ENCODE results near the gene DUSP7. TPM values are rescaled to one million over a fixed set of nuclear protein-coding genes. Genes with fewer than 3 reads are reported as not detected.

DUSP7 gene
- total and polyA plus RNA-seq, 2 donors (not counting 3 experiments of a cell fraction or from before 2014, with no cell fraction given), result 29.2 to 37.7 TPM

- H3K9me3 ChIP-seq (replicated peaks; ENCODE audit: control insufficient read depth, insufficient read depth, low read length), result no peaks in the 10 kb centered on the region
- no peak overlapping the region for H3K4me2 ChIP-seq (ENCODE audit: insufficient read depth, low read length)
- peaks cover 44% of the 10 kb centered on the region for H3K4me1 ChIP-seq (ENCODE audit: control insufficient read depth, extremely low read depth, insufficient read depth, low read length)
- H3K27ac ChIP-seq (ENCODE audit: insufficient read depth, low read depth, low read length), result no peak overlapping the region
- H3K4me3 ChIP-seq (replicated peaks in 1 of 3; ENCODE audit: insufficient read depth in 1 of 3, low read depth in 1 of 3, low read length in 3 of 3), result no peak overlapping the region
- no peaks in the 10 kb centered on the region for H3K79me2 ChIP-seq (ENCODE audit: control insufficient read depth, insufficient read depth, low read length)
- POLR2A ChIA-PET, result no interaction called here
- CTCF ChIA-PET, result interaction anchor here (0.9 to 3.4 kb wide), 7 partner anchors 10 to 37 kb away, joined by 3 to 19 read pairs (median 3); no protein-coding TSS in a partner anchor
- no TSS peak for BruUV-seq (replicated peaks)
- dilution Hi-C loops (cut with MboI; ENCODE audit: extremely low pct_ligation_motif_present, low sequenced_read_pairs), result no loop called here
- H4K20me1 ChIP-seq (replicated peaks; ENCODE audit: control insufficient read depth, extremely low read depth, insufficient read depth, low read length), result no peaks in the 10 kb centered on the region
- H3K9me1 ChIP-seq (replicated peaks; ENCODE audit: control insufficient read depth, extremely low read depth, insufficient read depth, low read length), result no peaks in the 10 kb centered on the region
- H2AFZ ChIP-seq (ENCODE audit: low read depth, low read length), result no peak overlapping the region
- H3K9ac ChIP-seq (replicated peaks; ENCODE audit: extremely low read depth, insufficient read depth, low read length), result no peak overlapping the region
- no peaks in the 10 kb centered on the region for H3K36me3 ChIP-seq (ENCODE audit: control insufficient read depth in 2 of 2, extremely low read depth in 1 of 2, insufficient read depth in 2 of 2, low read length in 2 of 2)
- TF ChIP-seq EZH2 (IDR thresholded peaks at IDR 0.05; ENCODE audit: borderline replicate concordance, low read depth, low read length, severe bottlenecking) (no peak), JUN (IDR thresholded peaks at IDR 0.05; ENCODE audit: borderline replicate concordance, insufficient read depth, insufficient read length, low read depth) (no peak), FOS (IDR thresholded peaks at IDR 0.05; ENCODE audit: borderline replicate concordance, insufficient read depth, low read length) (no peak)
- no peak for FAIRE-seq
- DNase-seq (ENCODE audit: low read depth, low spot score), result no peak
- no peaks in the 10 kb centered on the region for H3K27me3 ChIP-seq (ENCODE audit: control insufficient read depth in 2 of 2, insufficient read depth in 2 of 2, low read length in 2 of 2)
- intact Hi-C loops (cut with micrococcal nuclease), result loop anchor here (2.0 kb wide), 1 partner anchor 15 kb away; no protein-coding TSS in a partner anchor
Measured at GRCh38 chr3:52085681-52086282, 29.4 kb upstream of the DUSP7 start.

GRCh38 chr3:52084954-52085680 lies 28.7 kb upstream of the DUSP7 start:
- no peak for TF ChIP-seq MAX (IDR thresholded peaks at IDR 0.05; ENCODE audit: insufficient read depth, insufficient read length)
- TF ChIP-seq JUN (IDR thresholded peaks at IDR 0.05; ENCODE audit: borderline replicate concordance, insufficient read depth, insufficient read length, low read depth), result no peak
- no peak for TF ChIP-seq FOS (IDR thresholded peaks at IDR 0.05; ENCODE audit: borderline replicate concordance, insufficient read depth, low read length)
- Histone ChIP-seq H3K4me1 (ENCODE audit: control insufficient read depth, extremely low read depth, insufficient read depth, low read length) (peaks cover 37% of the 10 kb centered on the region), H3K36me3 (ENCODE audit: control insufficient read depth in 2 of 2, extremely low read depth in 1 of 2, insufficient read depth in 2 of 2, low read length in 2 of 2) (no peaks in the 10 kb centered on the region), H3K9me3 (replicated peaks; ENCODE audit: control insufficient read depth, insufficient read depth, low read length) (no peaks in the 10 kb centered on the region), H3K27me3 (ENCODE audit: control insufficient read depth in 2 of 2, insufficient read depth in 2 of 2, low read length in 2 of 2) (no peaks in the 10 kb centered on the region), H3K9me1 (replicated peaks; ENCODE audit: control insufficient read depth, extremely low read depth, insufficient read depth, low read length) (no peaks in the 10 kb centered on the region), H2AFZ (ENCODE audit: low read depth, low read length) (no peak overlapping the region), H3K27ac (ENCODE audit: insufficient read depth, low read depth, low read length) (no peak overlapping the region), H3K9ac (replicated peaks; ENCODE audit: extremely low read depth, insufficient read depth, low read length) (no peak overlapping the region), H3K4me3 (replicated peaks in 1 of 3; ENCODE audit: insufficient read depth in 1 of 3, low read depth in 1 of 3, low read length in 3 of 3) (no peak overlapping the region), H3K79me2 (ENCODE audit: control insufficient read depth, insufficient read depth, low read length) (no peaks in the 10 kb centered on the region), H4K20me1 (replicated peaks; ENCODE audit: control insufficient read depth, extremely low read depth, insufficient read depth, low read length) (no peaks in the 10 kb centered on the region), H3K4me2 (ENCODE audit: insufficient read depth, low read length) (no peak overlapping the region)
- FAIRE-seq (no peak), DNase-seq (ENCODE audit: low read depth, low spot score) (no peak)
- intact Hi-C loops (cut with micrococcal nuclease), result no loop called here
- POLR2A ChIA-PET, result no interaction called here
- dilution Hi-C loops (cut with MboI; ENCODE audit: extremely low pct_ligation_motif_present, low sequenced_read_pairs), result no loop called here
- CTCF ChIA-PET, result interaction anchor here (0.8 to 3.4 kb wide), 5 partner anchors 20 to 38 kb away, joined by 3 to 19 read pairs (median 3); no protein-coding TSS in a partner anchor
- no TSS peak for BruUV-seq (replicated peaks)
